Jurkat, Clone E6-1 (cell line): ENCODE data around the gene MB.

Source experiments
- DNase-seq: peaks from one replicate; pipeline ENCODE4 v3.0.0-alpha.2; 2011; ENCODE audit warnings: low read depth, low spot score
- H3K4me3 ChIP-seq: 2 replicates; pipeline ENCODE4 v1.5.1; 2011; ENCODE audit warnings: mild to moderate bottlenecking, low read length, control low read depth, moderate library complexity

MB gene

GRCh38 chr22:35561796-35562526 lies 55.2 kb downstream of the MB start:
- no peak overlapping the region for H3K4me3 ChIP-seq
- no peak for DNase-seq

DNA sequence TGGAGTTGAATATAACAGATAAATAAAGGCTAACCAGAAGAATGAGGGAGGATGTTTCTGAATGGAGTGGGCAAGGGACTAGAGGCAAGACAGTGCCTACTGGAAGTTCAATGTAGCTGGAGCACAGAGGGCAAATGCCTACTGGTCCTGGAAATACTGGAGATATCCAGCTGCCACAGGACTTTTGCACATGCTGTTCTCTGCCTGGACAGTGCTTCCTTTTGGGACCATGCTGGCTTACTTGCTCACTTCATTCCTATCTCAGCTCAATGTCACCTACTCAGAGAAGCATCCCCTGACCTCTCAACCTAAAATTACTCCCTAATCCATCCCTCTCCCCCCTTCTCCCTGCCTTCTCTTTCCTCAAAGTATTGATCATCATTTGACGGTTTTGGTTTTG lies 56.3 kb downstream of the MB start:
- H3K4me3 ChIP-seq: no peak overlapping the region
- no peak for DNase-seq

- H3K4me3 ChIP-seq: no peak overlapping the region
- DNase-seq: no peak
Observed at GRCh38 chr22:35560366-35560765, 56.8 kb downstream of the MB start.

GRCh38 chr22:35559354-35560005 lies 57.6 kb downstream of the MB start:
- H3K4me3 ChIP-seq: no peak overlapping the region
- DNase-seq: no peak

GRCh38 chr22:35558719-35559118 lies 58.4 kb downstream of the MB start:
- H3K4me3 ChIP-seq: no peak overlapping the region
- no peak for DNase-seq

GRCh38 chr22:35558031-35558430 lies 59.1 kb downstream of the MB start:
- no peak overlapping the region for H3K4me3 ChIP-seq
- DNase-seq: no peak
